Left ventricle myocardium inferior (tissue), 1 donor: ENCODE results near the gene GULP1. TPM values are rescaled to one million over a fixed set of nuclear protein-coding genes. Genes with fewer than 3 reads are reported as not detected.

Experiments
- DNase-seq: peaks from one replicate; pipeline ENCODE4 v3.0.0-alpha.2; 2020
- H3K27ac ChIP-seq: fragments of 200-600 bp; replicated peaks from 2 replicates; pipeline ENCODE4 v1.8.0; 2021
- H3K27me3 ChIP-seq: fragments of 200-600 bp; 2 replicates; pipeline ENCODE4 v1.8.0; 2021; ENCODE audit warnings: low read depth
- H3K36me3 ChIP-seq: fragments of 200-600 bp; 2 replicates; pipeline ENCODE4 v1.8.0; 2021
- H3K4me1 ChIP-seq: fragments of 200-600 bp; 2 replicates; pipeline ENCODE4 v1.8.0; 2021
- H3K4me3 ChIP-seq: fragments of 200-600 bp; 2 replicates; pipeline ENCODE4 v1.8.0; 2021; ENCODE audit warnings: mild to moderate bottlenecking, moderate library complexity
- H3K9me3 ChIP-seq: fragments of 200-600 bp; replicated peaks from 2 replicates; pipeline ENCODE4 v1.8.0; 2021
- intact Hi-C: fragments of 100-400 bp; cut with micrococcal nuclease; formaldehyde crosslinking; loops from one replicate; pipeline ENCODE4 v1.11.0; 2022
- total RNA-seq: library from RNA; stranded (reverse); fragmentation: NEBNext Ultra II Directional; extraction: Animal tissue kit (Norgen Biotek cat#: 25700); gene quantifications from one replicate; pipeline ENCODE4 v1.2.1, GENCODE V29; 2021
- TF ChIP-seq, protein P1 (sequence below): fragments of 200-600 bp; IDR thresholded peaks from 2 replicates; pipeline ENCODE4 v1.8.0; 2021; ENCODE audit warnings: antibody characterized with exemption, mild to moderate bottlenecking, borderline replicate concordance
- donor health status: DM: no; HTN: yes; CAD: no; lungs with severe emphysema.

The GULP1 gene
- total RNA-seq, 1 donor from 2014 or later = 5.7 TPM

DNA sequence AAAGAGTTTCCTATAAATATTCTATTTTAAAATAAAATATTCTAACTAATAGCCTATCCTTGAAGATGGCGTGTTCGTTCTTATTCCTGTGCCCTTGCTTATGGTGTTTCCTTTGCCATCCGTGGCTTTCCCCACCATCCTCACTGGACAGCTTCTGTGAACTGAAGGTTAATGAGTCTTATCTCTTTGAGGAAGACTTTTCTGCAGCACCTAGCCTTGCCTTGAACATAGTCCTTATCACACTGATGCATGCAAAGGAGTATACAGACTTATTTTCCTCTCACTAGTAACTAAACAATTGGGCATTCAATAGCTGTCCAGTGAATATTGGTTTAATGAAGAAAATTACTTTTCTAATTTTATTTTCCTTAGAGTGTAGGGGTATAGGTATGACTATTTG lies 88.1 kb downstream of the GULP1 start:
- Histone ChIP-seq H3K27ac (no peak overlapping the region), H3K27me3 (no peaks in the 10 kb centered on the region), H3K4me3 (no peak overlapping the region), H3K36me3 (no peaks in the 10 kb centered on the region), H3K4me1 (peaks cover 16% of the 10 kb centered on the region), H3K9me3 (no peaks in the 10 kb centered on the region)
- intact Hi-C loops = no loop called here
- no peak for DNase-seq
- TF ChIP-seq, protein P1, sequence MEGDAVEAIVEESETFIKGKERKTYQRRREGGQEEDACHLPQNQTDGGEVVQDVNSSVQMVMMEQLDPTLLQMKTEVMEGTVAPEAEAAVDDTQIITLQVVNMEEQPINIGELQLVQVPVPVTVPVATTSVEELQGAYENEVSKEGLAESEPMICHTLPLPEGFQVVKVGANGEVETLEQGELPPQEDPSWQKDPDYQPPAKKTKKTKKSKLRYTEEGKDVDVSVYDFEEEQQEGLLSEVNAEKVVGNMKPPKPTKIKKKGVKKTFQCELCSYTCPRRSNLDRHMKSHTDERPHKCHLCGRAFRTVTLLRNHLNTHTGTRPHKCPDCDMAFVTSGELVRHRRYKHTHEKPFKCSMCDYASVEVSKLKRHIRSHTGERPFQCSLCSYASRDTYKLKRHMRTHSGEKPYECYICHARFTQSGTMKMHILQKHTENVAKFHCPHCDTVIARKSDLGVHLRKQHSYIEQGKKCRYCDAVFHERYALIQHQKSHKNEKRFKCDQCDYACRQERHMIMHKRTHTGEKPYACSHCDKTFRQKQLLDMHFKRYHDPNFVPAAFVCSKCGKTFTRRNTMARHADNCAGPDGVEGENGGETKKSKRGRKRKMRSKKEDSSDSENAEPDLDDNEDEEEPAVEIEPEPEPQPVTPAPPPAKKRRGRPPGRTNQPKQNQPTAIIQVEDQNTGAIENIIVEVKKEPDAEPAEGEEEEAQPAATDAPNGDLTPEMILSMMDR = no peak

DNA sequence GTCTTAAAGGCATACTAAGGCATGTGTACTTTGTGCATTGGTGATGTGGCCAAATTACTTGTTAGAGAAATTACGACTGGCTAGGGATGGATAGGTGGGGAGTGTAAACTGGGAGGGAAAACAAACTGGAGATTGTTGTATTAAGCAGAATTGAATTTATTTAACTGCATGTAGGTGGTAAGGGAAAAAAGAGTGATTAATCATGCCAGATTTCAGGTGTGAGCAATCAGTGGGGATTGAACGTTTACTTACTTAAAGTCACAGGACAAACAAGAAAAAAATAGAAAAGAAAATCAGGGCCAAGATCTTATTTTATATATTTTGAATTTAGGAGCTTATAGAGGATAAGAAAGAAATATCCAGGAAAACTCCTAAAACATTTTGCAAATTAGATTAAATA lies 88.6 kb downstream of the GULP1 start:
- DNase-seq = no peak
- TF ChIP-seq, protein P1 = no peak
- Histone ChIP-seq H3K4me3 (no peak overlapping the region), H3K36me3 (no peaks in the 10 kb centered on the region), H3K4me1 (peaks cover 16% of the 10 kb centered on the region), H3K9me3 (no peaks in the 10 kb centered on the region), H3K27ac (no peak overlapping the region), H3K27me3 (no peaks in the 10 kb centered on the region)
- intact Hi-C loops = no loop called here

DNA sequence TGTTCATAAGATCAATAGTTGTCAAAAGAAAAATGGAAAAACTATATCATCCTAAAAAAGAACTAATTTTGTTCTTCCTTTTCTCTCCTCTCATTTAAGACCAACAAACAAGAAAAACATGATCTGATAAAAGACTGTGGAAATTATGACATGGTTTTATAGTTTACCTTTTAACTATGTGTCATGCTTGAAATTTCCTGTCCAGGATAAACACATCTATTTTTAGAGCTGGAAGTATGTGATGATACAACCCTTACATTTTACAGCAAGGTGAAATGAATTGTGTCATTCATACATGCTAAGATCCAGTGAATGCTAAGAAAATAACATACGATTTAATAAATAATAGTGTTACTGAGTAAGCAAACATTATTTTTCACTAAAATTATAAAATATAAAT lies 89.9 kb downstream of the GULP1 start:
- intact Hi-C loops = no loop called here
- H3K4me1 ChIP-seq = peaks cover 16% of the 10 kb centered on the region
- H3K4me3 ChIP-seq = peak overlapping the region; percentile 49
- no peak for DNase-seq
- H3K27ac ChIP-seq = peak overlapping the region; percentile 51
- peaks cover 4% of the 10 kb centered on the region for H3K36me3 ChIP-seq
- H3K27me3 ChIP-seq = no peaks in the 10 kb centered on the region
- H3K9me3 ChIP-seq = no peaks in the 10 kb centered on the region
- TF ChIP-seq, protein P1 = no peak

DNA sequence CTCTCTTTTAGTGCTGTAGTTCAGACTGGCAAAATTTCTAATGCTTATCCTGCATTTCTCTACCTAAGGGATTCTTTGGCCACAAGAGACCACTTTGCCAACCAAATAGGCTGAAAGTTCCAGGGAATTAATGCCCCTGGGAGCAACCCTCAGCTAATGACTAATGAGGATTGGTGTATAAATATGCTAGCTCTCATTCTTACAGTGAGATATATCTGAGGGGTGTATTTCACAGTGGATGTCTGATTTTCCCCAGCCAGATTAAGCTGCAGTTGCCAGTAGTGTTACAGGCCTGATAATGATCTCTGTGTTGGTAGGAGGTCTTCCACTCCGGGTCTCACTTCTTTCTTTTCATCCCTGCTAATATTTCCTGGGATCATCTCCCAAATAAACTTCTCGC lies 90.4 kb downstream of the GULP1 start:
- TF ChIP-seq, protein P1 = no peak
- Histone ChIP-seq H3K4me3 (peak overlapping the region; percentile 49), H3K27ac (peak overlapping the region; percentile 51), H3K4me1 (peaks cover 16% of the 10 kb centered on the region), H3K36me3 (peaks cover 4% of the 10 kb centered on the region), H3K9me3 (no peaks in the 10 kb centered on the region), H3K27me3 (no peaks in the 10 kb centered on the region)
- DNase-seq = no peak
- intact Hi-C loops = no loop called here

DNA sequence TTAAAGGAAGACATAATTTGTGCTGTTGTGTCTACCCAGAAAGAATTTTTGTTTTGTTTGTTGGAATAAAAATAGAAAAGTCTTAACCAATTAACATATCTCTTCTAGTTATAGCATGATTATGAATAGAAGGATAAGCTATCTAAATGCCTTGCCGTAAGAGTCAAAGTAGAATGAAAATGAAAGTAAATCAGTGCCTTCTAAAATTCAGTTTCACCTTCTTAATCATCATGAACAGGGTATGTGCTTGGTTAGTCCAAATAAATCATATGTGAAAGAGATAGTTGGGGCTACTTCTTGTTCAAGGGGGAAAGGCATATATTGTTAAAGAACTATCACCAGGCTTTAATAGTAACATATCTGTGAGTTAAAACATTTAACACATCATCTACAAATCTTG lies 91.5 kb downstream of the GULP1 start:
- TF ChIP-seq, protein P1 = no peak
- peak overlapping the region; percentile 49 for H3K4me3 ChIP-seq
- H3K4me1 ChIP-seq = peaks cover 16% of the 10 kb centered on the region
- no peaks in the 10 kb centered on the region for H3K27me3 ChIP-seq
- no peaks in the 10 kb centered on the region for H3K9me3 ChIP-seq
- peaks cover 4% of the 10 kb centered on the region for H3K36me3 ChIP-seq
- H3K27ac ChIP-seq = peak overlapping the region; percentile 51
- DNase-seq = no peak
- intact Hi-C loops = no loop called here

DNA sequence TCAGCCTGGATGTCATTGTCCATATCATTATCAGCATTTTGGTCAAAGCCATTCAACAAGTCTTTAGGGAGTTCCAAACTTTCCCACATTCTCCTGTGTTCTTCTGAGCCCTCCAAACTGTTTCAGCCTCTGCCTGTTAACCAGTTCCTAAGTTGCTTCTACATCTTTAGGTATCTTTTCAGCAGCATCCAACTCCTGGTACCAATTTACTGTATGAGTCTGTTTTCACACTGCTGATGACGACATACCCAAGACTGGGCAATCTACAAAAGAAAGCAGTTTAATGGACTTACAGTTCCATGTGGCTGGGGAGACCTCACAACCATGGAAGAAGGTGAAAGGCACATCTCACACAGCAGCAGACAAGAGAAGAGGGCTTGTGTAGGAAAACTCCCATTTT lies 94.2 kb downstream of the GULP1 start:
- TF ChIP-seq, protein P1 = no peak
- peaks cover 16% of the 10 kb centered on the region for H3K4me1 ChIP-seq
- H3K27me3 ChIP-seq = no peaks in the 10 kb centered on the region
- no peak overlapping the region for H3K27ac ChIP-seq
- H3K4me3 ChIP-seq = no peak overlapping the region
- peaks cover 4% of the 10 kb centered on the region for H3K36me3 ChIP-seq
- DNase-seq = no peak
- intact Hi-C loops = no loop called here
- peaks cover 13% of the 10 kb centered on the region for H3K9me3 ChIP-seq
